ENCODE data around the gene KCNQ1. TPM values are rescaled to one million over a fixed set of nuclear protein-coding genes. Genes with fewer than 3 reads are reported as not detected.

KCNQ1 gene
- total RNA-seq, 1 donor from 2014 or later: 1.6 TPM

DNA sequence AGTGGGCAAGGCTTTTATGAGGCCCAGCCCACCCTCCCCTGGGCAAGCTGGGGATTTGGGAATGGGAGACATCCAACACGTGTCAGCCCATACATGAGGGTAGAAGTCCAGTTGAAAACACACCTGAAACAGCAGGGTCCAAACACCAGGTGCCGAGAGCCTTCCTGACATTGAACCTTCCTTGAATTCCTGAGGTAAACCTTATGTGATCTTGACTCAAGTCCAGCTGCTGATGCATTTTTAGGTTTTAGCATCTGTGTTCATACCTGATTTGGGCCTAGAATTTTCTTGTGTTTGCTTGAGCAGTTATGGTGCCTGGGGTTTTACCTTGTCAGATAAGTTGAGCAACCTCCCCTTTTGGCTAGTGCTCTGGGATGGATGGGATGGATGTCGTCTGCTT lies 374.5 kb downstream of the KCNQ1 start:
- FAIRE-seq (no peak), DNase-seq (ENCODE audit: low read depth) (no peak)
- Histone ChIP-seq H3K4me3 (ENCODE audit: low read depth, low read length) (no peak overlapping the region), H3K27me3 (ENCODE audit: control insufficient read depth, insufficient read depth, low read length) (peaks cover 2% of the 10 kb centered on the region), H3K36me3 (ENCODE audit: control insufficient read depth, insufficient read depth, low read length) (no peaks in the 10 kb centered on the region)
- TF ChIP-seq CTCF (IDR thresholded peaks at IDR 0.05; ENCODE audit: insufficient read depth, low read length, severe bottlenecking): no peak

DNA sequence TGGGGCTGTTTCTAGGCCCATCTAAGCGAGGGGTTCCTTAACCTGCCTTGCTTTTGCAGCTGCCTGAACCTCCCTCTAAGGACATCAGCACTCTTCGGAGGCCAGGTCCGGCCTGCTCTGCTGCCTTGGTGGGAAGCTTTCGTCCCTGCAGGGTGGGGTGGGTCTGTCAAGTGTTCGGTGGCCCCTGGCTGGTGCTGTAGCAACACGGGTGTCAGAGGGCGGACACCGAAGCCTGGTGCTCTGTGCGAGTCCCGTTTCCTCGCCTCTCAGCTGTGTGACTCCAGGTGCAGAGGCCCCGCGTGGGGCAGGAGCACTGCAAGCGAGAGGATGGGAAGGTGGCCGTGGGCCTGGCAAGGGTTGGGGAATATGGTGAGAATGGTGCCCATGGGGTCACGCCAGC lies 376.2 kb downstream of the KCNQ1 start:
- H3K36me3 ChIP-seq (ENCODE audit: control insufficient read depth, insufficient read depth, low read length): no peaks in the 10 kb centered on the region
- TF ChIP-seq CTCF (IDR thresholded peaks at IDR 0.05; ENCODE audit: insufficient read depth, low read length, severe bottlenecking): no peak
- no peaks in the 10 kb centered on the region for H3K27me3 ChIP-seq (ENCODE audit: control insufficient read depth, insufficient read depth, low read length)
- H3K4me3 ChIP-seq (ENCODE audit: low read depth, low read length): no peak overlapping the region
- DNase-seq (ENCODE audit: low read depth) (no peak), FAIRE-seq (no peak)

DNA sequence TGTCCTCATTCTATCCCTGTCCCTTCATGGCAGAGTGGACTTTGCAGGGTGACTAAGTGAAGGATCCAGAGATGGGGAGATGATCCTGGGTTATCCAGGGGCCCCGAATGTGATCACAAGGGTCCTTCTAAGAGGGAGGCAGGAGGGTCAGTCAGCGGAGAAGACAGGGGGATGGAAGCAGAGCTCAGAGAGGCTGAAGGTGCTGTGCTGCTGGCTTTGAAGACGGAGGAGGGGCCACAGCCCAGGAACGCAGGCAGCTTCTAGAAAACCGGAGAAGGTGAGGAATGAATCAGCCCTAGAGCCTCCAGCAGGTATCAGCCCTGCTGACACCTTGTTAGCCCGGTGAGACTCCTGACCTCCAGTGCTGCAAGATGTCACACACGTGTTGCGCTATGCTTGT lies 377.1 kb downstream of the KCNQ1 start:
- DNase-seq (ENCODE audit: low read depth) (no peak), FAIRE-seq (no peak)
- no peak overlapping the region for H3K4me3 ChIP-seq (ENCODE audit: low read depth, low read length)
- no peak for TF ChIP-seq CTCF (IDR thresholded peaks at IDR 0.05; ENCODE audit: insufficient read depth, low read length, severe bottlenecking)
- no peaks in the 10 kb centered on the region for H3K27me3 ChIP-seq (ENCODE audit: control insufficient read depth, insufficient read depth, low read length)
- no peaks in the 10 kb centered on the region for H3K36me3 ChIP-seq (ENCODE audit: control insufficient read depth, insufficient read depth, low read length)

DNA sequence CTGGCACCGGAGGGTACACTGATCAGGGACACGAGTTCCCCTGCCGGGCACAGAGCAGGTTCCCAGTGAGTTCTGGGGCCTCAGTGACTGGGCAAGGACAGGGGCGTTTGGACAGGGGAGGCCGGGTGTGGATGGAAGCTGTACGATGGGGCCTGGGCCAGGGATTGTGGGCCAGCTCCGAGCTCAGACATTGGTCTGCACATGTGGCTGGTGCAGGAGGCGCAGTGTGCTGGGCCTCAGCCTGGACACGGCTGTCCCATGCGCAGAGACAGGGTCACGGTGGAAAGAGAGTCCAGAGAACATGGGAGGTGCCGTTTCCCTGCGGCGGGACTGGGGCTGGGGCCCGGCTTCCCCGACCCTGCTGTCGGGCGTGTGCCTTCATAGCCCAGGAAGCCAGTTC lies 380.0 kb downstream of the KCNQ1 start:
- H3K27me3 ChIP-seq (ENCODE audit: control insufficient read depth, insufficient read depth, low read length): no peaks in the 10 kb centered on the region
- no peaks in the 10 kb centered on the region for H3K36me3 ChIP-seq (ENCODE audit: control insufficient read depth, insufficient read depth, low read length)
- no peak for TF ChIP-seq CTCF (IDR thresholded peaks at IDR 0.05; ENCODE audit: insufficient read depth, low read length, severe bottlenecking)
- no peak overlapping the region for H3K4me3 ChIP-seq (ENCODE audit: low read depth, low read length)
- no peak for DNase-seq (ENCODE audit: low read depth)
- no peak for FAIRE-seq

DNA sequence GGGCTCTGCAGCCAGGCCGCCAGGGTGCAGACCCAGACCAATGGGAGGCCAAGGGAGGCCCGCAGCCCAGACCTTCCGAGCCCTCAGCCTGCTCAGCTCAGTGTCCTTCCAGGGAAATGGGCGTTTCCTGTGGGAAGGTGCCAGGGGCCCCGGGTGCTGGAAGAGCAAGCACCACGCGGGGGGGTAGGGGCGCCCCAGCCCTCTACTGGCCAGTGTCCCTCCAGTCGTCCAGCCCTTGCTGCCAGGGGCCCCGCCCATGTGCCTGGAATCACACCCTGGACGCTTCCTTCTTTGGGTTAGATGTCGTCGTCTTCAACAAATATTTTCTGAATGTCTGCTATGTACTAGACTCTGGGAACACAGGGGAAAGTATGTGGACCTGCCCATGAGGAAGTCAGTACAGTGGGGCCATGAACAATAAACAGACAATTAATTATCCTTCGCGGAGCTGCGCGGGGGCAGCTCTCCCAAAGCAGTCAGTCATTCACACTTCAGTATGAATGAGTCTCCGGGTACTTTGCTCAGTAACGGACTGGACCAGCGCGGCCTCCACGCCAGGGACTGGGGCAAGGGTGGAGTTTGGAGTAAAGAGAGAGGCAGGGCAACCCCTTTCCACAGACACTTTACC lies 380.6 kb downstream of the KCNQ1 start:
- TF ChIP-seq CTCF (IDR thresholded peaks at IDR 0.05; ENCODE audit: insufficient read depth, low read length, severe bottlenecking): peak; percentile 18
- no peak for FAIRE-seq
- no peaks in the 10 kb centered on the region for H3K27me3 ChIP-seq (ENCODE audit: control insufficient read depth, insufficient read depth, low read length)
- H3K36me3 ChIP-seq (ENCODE audit: control insufficient read depth, insufficient read depth, low read length): no peaks in the 10 kb centered on the region
- peak; percentile 13 for DNase-seq (ENCODE audit: low read depth)
- no peak overlapping the region for H3K4me3 ChIP-seq (ENCODE audit: low read depth, low read length)

Data from bronchial epithelial cell (primary cell).